H9 (cell line): ENCODE results near the gene SLC24A4. TPM values are rescaled to one million over a fixed set of nuclear protein-coding genes. Genes with fewer than 3 reads are reported as not detected.

Source experiments
- DNase-seq: peaks from one replicate; pipeline ENCODE4 v3.0.0-alpha.2; 2017
- H2AFZ ChIP-seq: one replicate; pipeline ENCODE4 v1.6.1; 2013; ENCODE audit warnings: mild to moderate bottlenecking, low read length, control low read depth, moderate library complexity
- H2AK5ac ChIP-seq: 2 replicates; pipeline ENCODE4 v1.6.1; 2013; ENCODE audit warnings: low read length, control low read depth, mixed read lengths; ENCODE audit not compliant: insufficient read length
- H2BK120ac ChIP-seq: one replicate; pipeline ENCODE4 v1.6.1; 2013; ENCODE audit warnings: low read depth, mild to moderate bottlenecking, low read length, control low read depth, inconsistent platforms; ENCODE audit not compliant: poor library complexity, severe bottlenecking
- H2BK12ac ChIP-seq: 2 replicates; pipeline ENCODE4 v1.6.1; 2013; ENCODE audit warnings: low read length, control low read depth, mixed read lengths, low read depth; ENCODE audit not compliant: insufficient read length
- H2BK15ac ChIP-seq: 2 replicates; pipeline ENCODE4 v1.6.1; 2013; ENCODE audit warnings: low read depth, low read length, control low read depth
- H2BK20ac ChIP-seq: one replicate; pipeline ENCODE4 v1.6.1; 2013; ENCODE audit warnings: low read depth, mild to moderate bottlenecking, low read length, control low read depth, inconsistent platforms; ENCODE audit not compliant: poor library complexity, severe bottlenecking
- H2BK5ac ChIP-seq: 2 replicates; pipeline ENCODE4 v1.6.1; 2013; ENCODE audit warnings: low read length, control low read depth, mixed read lengths; ENCODE audit not compliant: insufficient read length
- H3K14ac ChIP-seq: 2 replicates; pipeline ENCODE4 v1.6.1; 2013; ENCODE audit warnings: low read length, control low read depth; ENCODE audit not compliant: insufficient read depth
- H3K18ac ChIP-seq: 2 replicates; pipeline ENCODE4 v1.6.1; 2013; ENCODE audit warnings: low read depth, mild to moderate bottlenecking, mixed read lengths, low read length, control low read depth; ENCODE audit not compliant: insufficient read length
- H3K23ac ChIP-seq: 2 replicates; pipeline ENCODE4 v1.6.1; 2013; ENCODE audit warnings: low read length, control low read depth, mixed read lengths, low read depth; ENCODE audit not compliant: insufficient read length
- H3K23me2 ChIP-seq: 2 replicates; pipeline ENCODE4 v1.6.1; 2013; ENCODE audit warnings: low read depth, mild to moderate bottlenecking, mixed read lengths, low read length, control low read depth; ENCODE audit not compliant: insufficient read length, poor library complexity, severe bottlenecking
- H3K27ac ChIP-seq: 2 replicates; pipeline ENCODE4 v1.5.1; 2013; ENCODE audit warnings: low read length, control low read depth, mixed read lengths, low read depth; ENCODE audit not compliant: insufficient read length
- H3K27me3 ChIP-seq: 2 replicates; pipeline ENCODE4 v1.6.1; 2013; ENCODE audit warnings: low read length, control low read depth, inconsistent platforms; ENCODE audit not compliant: insufficient read depth
- H3K4ac ChIP-seq: 2 replicates; pipeline ENCODE4 v1.6.1; 2013; ENCODE audit warnings: low read depth, mild to moderate bottlenecking, control low read depth, inconsistent platforms, low read length, moderate library complexity
- H3K4me1 ChIP-seq: 2 replicates; pipeline ENCODE4 v1.6.1; 2013; ENCODE audit warnings: low read length, control low read depth, inconsistent platforms; ENCODE audit not compliant: insufficient read depth
- H3K4me2 ChIP-seq: 2 replicates; pipeline ENCODE4 v1.6.1; 2013; ENCODE audit warnings: low read length, control low read depth, mixed read lengths; ENCODE audit not compliant: insufficient read length, insufficient read depth
- H3K56ac ChIP-seq: 2 replicates; pipeline ENCODE4 v1.6.1; 2013; ENCODE audit warnings: low read depth, mild to moderate bottlenecking, mixed read lengths, low read length, control low read depth; ENCODE audit not compliant: insufficient read length
- H3K79me1 ChIP-seq: 2 replicates; pipeline ENCODE4 v1.6.1; 2013; ENCODE audit warnings: low read depth, mild to moderate bottlenecking, moderate library complexity, low read length, control low read depth, inconsistent platforms; ENCODE audit not compliant: insufficient read depth, poor library complexity, severe bottlenecking
- H3K79me2 ChIP-seq: 2 replicates; pipeline ENCODE4 v1.6.1; 2013; ENCODE audit warnings: low read length, control low read depth, inconsistent platforms; ENCODE audit not compliant: insufficient read depth
- H3K9ac ChIP-seq: 2 replicates; pipeline ENCODE4 v1.6.1; 2013; ENCODE audit warnings: low read length, control low read depth, mixed read lengths; ENCODE audit not compliant: insufficient read length; ENCODE audit errors: extremely low read depth
- H3K9me3 ChIP-seq: one replicate; pipeline ENCODE4 v1.6.1; 2013; ENCODE audit warnings: low read depth, low read length, inconsistent platforms; ENCODE audit not compliant: control insufficient read depth
- H3T11ph ChIP-seq: one replicate; pipeline ENCODE4 v1.6.1; 2013; ENCODE audit warnings: mild to moderate bottlenecking, low read length, control low read depth, inconsistent platforms
- H4K20me1 ChIP-seq: one replicate; pipeline ENCODE4 v1.6.1; 2013; ENCODE audit not compliant: control insufficient read depth, insufficient read length, insufficient read depth
- H4K5ac ChIP-seq: 2 replicates; pipeline ENCODE4 v1.6.1; 2013; ENCODE audit warnings: low read depth, mild to moderate bottlenecking, mixed read lengths, low read length, control low read depth; ENCODE audit not compliant: insufficient read length
- H4K8ac ChIP-seq: replicated peaks from 2 replicates; pipeline ENCODE4 v1.6.1; 2013; ENCODE audit warnings: low read length, control low read depth, mixed read lengths, low read depth; ENCODE audit not compliant: insufficient read length
- H4K91ac ChIP-seq: 2 replicates; pipeline ENCODE4 v1.6.1; 2013; ENCODE audit warnings: low read depth, mild to moderate bottlenecking, moderate library complexity, mixed read lengths, low read length, control low read depth; ENCODE audit not compliant: insufficient read length
- H3K27ac Mint-ChIP-seq, 3 experiments: 2 replicates in 2 of 3; 3 replicates in 1 of 3; pipeline ENCODE4 v1.8.0; 2020 to 2021; ENCODE audit warnings: mixed read lengths in 3 of 3, mild to moderate bottlenecking in 1 of 3, moderate library complexity in 1 of 3
- H3K27me3 Mint-ChIP-seq: 2 replicates; pipeline ENCODE4 v1.8.0; 2021; ENCODE audit warnings: low read depth, mild to moderate bottlenecking, moderate library complexity, mixed read lengths
- H3K36me3 Mint-ChIP-seq, 3 experiments: 2 replicates in 2 of 3; 3 replicates in 1 of 3; pipeline ENCODE4 v1.8.0; 2020 to 2021; ENCODE audit warnings: low read depth in 3 of 3, mixed read lengths in 3 of 3; ENCODE audit not compliant: insufficient read depth in 1 of 3
- H3K4me1 Mint-ChIP-seq, 2 experiments: 2 replicates each; pipeline ENCODE4 v1.8.0; 2020; ENCODE audit warnings: mixed read lengths in 2 of 2
- H3K4me3 Mint-ChIP-seq, 2 experiments: 2 replicates in 1 of 2; 3 replicates in 1 of 2; pipeline ENCODE4 v1.8.0; 2020 to 2021; ENCODE audit warnings: mild to moderate bottlenecking in 2 of 2, mixed read lengths in 2 of 2, moderate library complexity in 1 of 2
- H3K9me3 Mint-ChIP-seq, 2 experiments: 2 replicates in 1 of 2; 3 replicates in 1 of 2; pipeline ENCODE4 v1.8.0; 2020; ENCODE audit warnings: mild to moderate bottlenecking in 2 of 2, mixed read lengths in 2 of 2, moderate library complexity in 1 of 2
- WGBS: extraction: QIAGEN DNeasy Blood & Tissue Kit; methylation state at CpG from one replicate; pipeline ENCODE4 v1.1.7; 2013; ENCODE audit warnings: missing lambda C conversion rate, low lambda C conversion rate, mixed read lengths; ENCODE audit not compliant: insufficient read length; ENCODE audit errors: extremely low coverage; 5-methylcytosine and 5-hydroxymethylcytosine counted together
- total RNA-seq: library from RNA; stranded (reverse); gene quantifications from 2 replicates; pipeline ENCODE4 v1.2.1, GENCODE V29; 2021
- TF ChIP-seq, protein P1 (sequence below): fragments of 200-600 bp; sonication (generic); conservative IDR thresholded peaks from 3 replicates; pipeline ENCODE4 v1.8.0; 2021; ENCODE audit warnings: antibody characterized with exemption, mild to moderate bottlenecking

SLC24A4 gene
- total RNA-seq, 1 experiment from 2014 or later = 0.24 TPM

DNA sequence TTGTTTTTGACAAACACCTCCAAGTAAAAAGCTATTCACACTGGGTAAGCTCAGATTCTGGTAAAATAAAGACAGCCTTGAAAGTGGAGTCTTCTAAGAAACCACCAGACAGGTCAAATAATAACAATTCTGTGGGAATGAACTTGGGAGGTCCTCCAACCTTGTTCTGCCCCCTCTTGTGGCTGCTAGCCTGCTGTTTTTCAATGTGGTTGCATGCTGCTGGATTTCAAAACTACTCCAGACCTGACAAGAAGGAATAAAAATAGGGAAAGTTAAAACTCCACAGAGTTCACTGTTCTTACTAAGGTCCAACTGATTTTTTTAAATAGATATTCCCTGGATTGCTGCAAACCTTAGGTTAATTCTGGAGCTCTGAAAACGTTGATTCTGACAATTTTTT is 158.4 kb downstream of the SLC24A4 start:
- H3K4me1 ChIP-seq = no peaks in the 10 kb centered on the region
- peaks cover 30% of the 10 kb centered on the region for H3K27me3 Mint-ChIP-seq
- H3K27ac Mint-ChIP-seq = no peak overlapping the region
- WGBS = no CpG with 5 or more reads among the region's 1 CpG
- H2BK20ac ChIP-seq = no peak overlapping the region
- TF ChIP-seq, protein P1, sequence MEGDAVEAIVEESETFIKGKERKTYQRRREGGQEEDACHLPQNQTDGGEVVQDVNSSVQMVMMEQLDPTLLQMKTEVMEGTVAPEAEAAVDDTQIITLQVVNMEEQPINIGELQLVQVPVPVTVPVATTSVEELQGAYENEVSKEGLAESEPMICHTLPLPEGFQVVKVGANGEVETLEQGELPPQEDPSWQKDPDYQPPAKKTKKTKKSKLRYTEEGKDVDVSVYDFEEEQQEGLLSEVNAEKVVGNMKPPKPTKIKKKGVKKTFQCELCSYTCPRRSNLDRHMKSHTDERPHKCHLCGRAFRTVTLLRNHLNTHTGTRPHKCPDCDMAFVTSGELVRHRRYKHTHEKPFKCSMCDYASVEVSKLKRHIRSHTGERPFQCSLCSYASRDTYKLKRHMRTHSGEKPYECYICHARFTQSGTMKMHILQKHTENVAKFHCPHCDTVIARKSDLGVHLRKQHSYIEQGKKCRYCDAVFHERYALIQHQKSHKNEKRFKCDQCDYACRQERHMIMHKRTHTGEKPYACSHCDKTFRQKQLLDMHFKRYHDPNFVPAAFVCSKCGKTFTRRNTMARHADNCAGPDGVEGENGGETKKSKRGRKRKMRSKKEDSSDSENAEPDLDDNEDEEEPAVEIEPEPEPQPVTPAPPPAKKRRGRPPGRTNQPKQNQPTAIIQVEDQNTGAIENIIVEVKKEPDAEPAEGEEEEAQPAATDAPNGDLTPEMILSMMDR = peak; percentile 39; the same call in 1 of the 3 replicates
- no peak overlapping the region for H2BK5ac ChIP-seq
- H4K91ac ChIP-seq = no peak overlapping the region
- H3K4me3 Mint-ChIP-seq = no peak overlapping the region
- H3K23me2 ChIP-seq = no peaks in the 10 kb centered on the region
- no peaks in the 10 kb centered on the region for H3K79me1 ChIP-seq
- H3K79me2 ChIP-seq = no peaks in the 10 kb centered on the region
- no peak overlapping the region for H3K14ac ChIP-seq
- H3K9ac ChIP-seq = no peak overlapping the region
- H3K4me1 Mint-ChIP-seq = peaks cover 0 to 7% of the 10 kb centered on the region in 2 experiments; a peak in 2 of 4 replicates
- no peaks in the 10 kb centered on the region for H3K36me3 Mint-ChIP-seq
- no peak overlapping the region for H4K8ac ChIP-seq
- H3K27me3 ChIP-seq = no peaks in the 10 kb centered on the region; the same call in 1 of the 2 replicates
- no peak overlapping the region for H3K27ac ChIP-seq
- no peak overlapping the region for H3K56ac ChIP-seq
- no peak overlapping the region for H2AK5ac ChIP-seq
- H3K4me2 ChIP-seq = no peak overlapping the region
- no peak overlapping the region for H3T11ph ChIP-seq
- no peak overlapping the region for H2BK15ac ChIP-seq
- no peak overlapping the region for H2BK120ac ChIP-seq
- no peak overlapping the region for H3K18ac ChIP-seq
- H3K9me3 ChIP-seq = no peaks in the 10 kb centered on the region
- H2BK12ac ChIP-seq = no peak overlapping the region
- no peak overlapping the region for H3K4ac ChIP-seq
- no peak overlapping the region for H4K5ac ChIP-seq
- H3K9me3 Mint-ChIP-seq = no peaks in the 10 kb centered on the region
- DNase-seq = peak; percentile 26
- H2AFZ ChIP-seq = no peak overlapping the region
- H4K20me1 ChIP-seq = no peaks in the 10 kb centered on the region
- H3K23ac ChIP-seq = no peak overlapping the region
